GM21526 (cell line): ENCODE measurements around the gene MMP3.
"Not testable (repeated sequence)": the region's sequence is repeated elsewhere in the genome, so short reads cannot be mapped to it uniquely, and the experiment has no call there.

Experiments
- ATAC-seq: cut with Tn5 transposase; IDR thresholded peaks from one replicate; pipeline ENCODE4 v1.9.1; 2021; ENCODE audit warnings: moderate library complexity; ENCODE audit not compliant: unreplicated experiment, low FRiP score

Gene MMP3

GRCh38 chr11:102843489-102843888, at the start of gene MMP3:
Gene MMP3, minus strand, starts transcription at chr11:102843609. Its CDS starts 63 bp downstream, at chr11:102843546.
- no peak for ATAC-seq

GRCh38 chr11:102891736-102892135, 48.3 kb upstream of the MMP3 start:
- no peak for ATAC-seq

- ATAC-seq, result no peak
Observed at GRCh38 chr11:102886999-102887398, 43.6 kb upstream of the MMP3 start.

GRCh38 chr11:102883141-102883540, 39.7 kb upstream of the MMP3 start:
- ATAC-seq, result no peak

DNA sequence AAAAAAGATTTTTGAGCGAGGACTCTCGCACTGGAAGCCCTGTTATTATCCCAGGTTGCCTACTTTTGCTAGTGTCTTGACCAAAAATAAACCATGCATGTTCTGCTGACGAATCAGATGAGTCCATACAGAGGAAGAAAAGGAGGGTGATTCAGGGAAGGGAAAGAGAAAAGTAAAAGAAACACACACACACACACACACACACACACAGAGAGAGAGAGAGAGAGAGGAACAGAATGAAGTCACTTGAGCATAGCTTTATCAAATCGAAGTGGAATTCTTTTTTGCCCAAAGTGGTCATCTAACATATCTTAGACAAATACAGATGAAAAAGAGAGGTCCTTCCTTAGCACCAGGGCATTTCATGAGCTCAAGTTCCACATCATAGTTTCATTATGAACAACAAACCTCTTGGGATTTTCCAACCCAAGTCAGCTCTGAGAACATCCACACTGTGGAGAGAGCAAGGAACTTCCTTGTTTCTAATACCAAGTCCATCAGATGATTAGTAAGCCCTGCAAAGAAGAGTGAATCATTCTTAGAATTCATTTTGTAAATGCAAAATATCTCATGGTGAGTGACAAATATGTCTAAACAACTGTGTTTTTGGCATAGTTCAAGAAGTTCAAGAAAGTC, 39.1 kb upstream of the MMP3 start:
- no peak for ATAC-seq

GRCh38 chr11:102879801-102880200, 36.4 kb upstream of the MMP3 start:
- ATAC-seq, result no peak

DNA sequence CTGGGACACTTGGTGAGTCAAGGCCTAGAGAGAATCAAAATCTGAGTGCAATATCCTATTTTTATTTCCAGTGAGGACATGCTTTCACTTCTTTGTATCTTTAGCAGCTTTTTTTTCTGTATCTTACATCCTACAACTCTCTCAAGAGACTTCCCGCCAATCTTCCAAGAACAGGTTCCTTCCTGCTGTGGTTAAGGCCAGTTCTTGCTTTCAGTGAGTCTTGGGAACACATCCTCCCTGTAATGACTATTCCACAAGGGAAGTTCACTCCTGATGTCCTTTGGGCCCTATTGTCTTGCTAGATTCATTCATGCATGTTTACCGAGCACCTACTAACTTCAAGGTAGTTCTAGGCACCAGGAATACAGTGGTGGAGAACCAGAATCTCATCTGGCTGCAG, 35.2 kb upstream of the MMP3 start:
- no peak for ATAC-seq

DNA sequence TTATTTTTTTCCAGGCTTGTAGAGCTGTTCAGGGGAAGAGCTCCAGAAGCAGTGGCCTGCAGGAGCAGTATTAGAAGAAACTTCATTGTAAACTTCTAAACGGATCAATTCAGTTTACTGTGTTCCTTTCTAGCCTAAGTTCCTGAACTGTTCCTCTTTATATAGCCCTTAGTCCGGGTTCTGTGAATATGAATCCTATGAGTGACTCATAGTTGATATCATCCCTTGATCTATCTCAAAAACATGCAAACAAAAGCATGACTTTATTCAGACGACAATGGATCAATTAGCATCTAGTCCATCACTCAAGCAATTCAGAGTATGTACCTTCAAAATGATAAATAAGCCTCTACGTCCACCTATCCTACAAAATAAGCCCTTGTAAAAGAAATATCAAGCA, 31.4 kb upstream of the MMP3 start, which contains the start of gene MMP12:
Gene MMP12, minus strand, starts transcription at position 131 of the 400 bp plus-strand sequence. Its CDS starts 45 bp downstream, at position 86.
- no peak for ATAC-seq

GRCh38 chr11:102869354-102869964, 26.1 kb upstream of the MMP3 start:
- not testable (repeated sequence) for ATAC-seq

DNA sequence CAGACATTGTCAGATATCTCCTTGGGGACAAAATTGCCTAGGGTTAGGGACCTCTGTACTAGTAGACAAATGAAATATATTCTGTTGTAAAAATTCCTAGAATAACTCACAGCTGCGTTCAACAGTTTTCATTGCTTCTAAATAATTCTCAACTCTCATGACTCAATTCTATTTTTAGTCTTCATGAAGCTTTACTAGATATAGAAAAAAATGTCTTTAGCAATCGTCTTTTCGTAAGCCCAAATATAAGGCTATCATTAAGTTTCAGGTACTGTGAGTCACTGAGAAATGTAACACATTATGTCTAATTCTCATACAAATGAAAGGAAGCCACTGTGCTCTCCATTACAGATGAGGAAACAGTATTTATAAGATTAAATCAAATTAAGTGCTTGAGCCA, 24.9 kb upstream of the MMP3 start:
- ATAC-seq, result no peak

- no peak for ATAC-seq
Observed at GRCh38 chr11:102864724-102865123, 21.3 kb upstream of the MMP3 start.

DNA sequence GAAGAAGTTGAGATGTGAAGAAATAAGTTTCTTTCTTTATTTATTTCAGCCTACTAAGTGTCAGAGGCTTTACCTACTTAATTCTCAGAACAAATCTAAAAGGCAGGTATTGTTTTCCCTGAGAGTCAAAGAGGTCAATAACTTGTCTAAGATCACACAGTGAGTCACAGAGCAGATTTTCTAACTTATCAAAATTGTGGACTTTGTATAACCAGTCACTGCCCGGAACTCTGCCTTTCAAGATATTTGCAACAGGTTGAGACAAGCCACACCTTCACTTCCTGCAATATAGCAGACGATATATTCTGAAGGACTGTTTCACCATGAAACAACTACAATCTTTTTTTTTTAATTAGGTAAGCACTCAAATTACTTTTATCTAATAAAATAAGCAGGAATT, 10.5 kb upstream of the MMP3 start:
- ATAC-seq, result no peak

DNA sequence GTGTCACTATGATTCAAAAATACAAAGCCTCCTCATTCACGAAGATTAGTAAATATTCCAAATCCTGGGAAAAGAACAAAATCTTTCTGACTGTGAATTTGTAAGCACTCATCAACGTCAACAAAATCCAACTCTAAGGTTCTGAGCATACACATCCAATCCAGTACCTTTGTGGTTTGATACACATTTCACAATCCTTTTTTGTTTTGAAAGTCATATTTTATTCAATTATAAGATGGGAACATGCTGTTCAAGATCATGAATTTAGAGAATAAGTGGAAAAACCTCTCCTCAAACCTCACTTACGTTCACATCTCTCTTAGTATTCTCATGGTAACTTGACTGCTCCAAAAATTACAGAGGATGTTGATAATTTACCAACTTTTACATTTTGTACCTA, 9.6 kb upstream of the MMP3 start:
- no peak for ATAC-seq

GRCh38 chr11:102850973-102851745, 7.8 kb upstream of the MMP3 start:
- no peak for ATAC-seq

- ATAC-seq, result no peak
Observed at GRCh38 chr11:102849311-102849710, 5.9 kb upstream of the MMP3 start.

- no peak for ATAC-seq
Observed at GRCh38 chr11:102846292-102846691, 2.9 kb upstream of the MMP3 start.

- no peak for ATAC-seq
Observed at GRCh38 chr11:102842930-102843329, 479 bp downstream of the MMP3 start.

GRCh38 chr11:102840018-102840417, 3.4 kb downstream of the MMP3 start:
- ATAC-seq, result no peak

GRCh38 chr11:102837646-102838045, 5.8 kb downstream of the MMP3 start:
- ATAC-seq, result no peak

DNA sequence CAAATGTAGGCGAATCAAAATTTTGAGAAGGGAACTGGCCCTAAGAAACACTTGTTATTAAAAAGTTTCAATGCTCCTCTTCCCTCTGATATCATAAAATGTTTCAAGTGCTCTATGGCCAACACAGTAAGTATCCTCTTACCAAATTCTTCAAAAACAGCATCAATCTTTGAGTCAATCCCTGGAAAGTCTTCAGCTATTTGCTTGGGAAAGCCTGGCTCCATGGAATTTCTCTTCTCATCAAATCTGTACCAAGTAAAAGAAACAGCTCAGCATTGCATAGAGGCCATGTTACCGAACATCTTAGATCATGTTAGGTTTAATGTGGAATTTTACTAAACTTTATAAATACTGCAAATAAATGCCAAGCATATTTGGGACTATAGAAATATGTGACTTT, 6.3 kb downstream of the MMP3 start:
- ATAC-seq, result no peak

- ATAC-seq, result no peak
Observed at GRCh38 chr11:102836290-102836875, 7.0 kb downstream of the MMP3 start.
